Measurements from ENCODE around the gene MCU.
"Not testable (repeated sequence)": the region's sequence is repeated elsewhere in the genome, so short reads cannot be mapped to it uniquely, and the experiment has no call there.

The MCU gene

GRCh38 chr10:72688208-72688651, 3.7 kb upstream of the MCU start:
- DNase-seq = no peak

GRCh38 chr10:72689660-72690059, 2.3 kb upstream of the MCU start:
- DNase-seq = no peak

GRCh38 chr10:72690071-72690755, 1.7 kb upstream of the MCU start:
- DNase-seq = no peak

GRCh38 chr10:72691470-72691862, 477 bp upstream of the MCU start:
- DNase-seq = no peak

- DNase-seq = no peak
Observed at GRCh38 chr10:72692744-72692993, 726 bp downstream of the MCU start.

GRCh38 chr10:72692994-72693781, 1.2 kb downstream of the MCU start:
- DNase-seq = peak; percentile 10

GRCh38 chr10:72694476-72695369, 2.8 kb downstream of the MCU start:
- no peak for DNase-seq

GRCh38 chr10:72695496-72695895, 3.6 kb downstream of the MCU start:
- no peak for DNase-seq

- no peak for DNase-seq
Observed at GRCh38 chr10:72697716-72698115, 5.8 kb downstream of the MCU start.

GRCh38 chr10:72702465-72702864, 10.5 kb downstream of the MCU start:
- DNase-seq = not testable (repeated sequence)

GRCh38 chr10:72702868-72703581, 11.1 kb downstream of the MCU start:
- no peak for DNase-seq

GRCh38 chr10:72704117-72704516, 12.2 kb downstream of the MCU start:
- no peak for DNase-seq

GRCh38 chr10:72709041-72709440, 17.1 kb downstream of the MCU start:
- DNase-seq = no peak

- DNase-seq = no peak
Observed at GRCh38 chr10:72712136-72712535, 20.2 kb downstream of the MCU start.

- DNase-seq = no peak
Observed at GRCh38 chr10:72719941-72720592, 28.1 kb downstream of the MCU start.

GRCh38 chr10:72720814-72721660, 29.1 kb downstream of the MCU start:
- no peak for DNase-seq

GRCh38 chr10:72727130-72727529, 35.2 kb downstream of the MCU start:
- no peak for DNase-seq

- no peak for DNase-seq
Observed at GRCh38 chr10:72728462-72728861, 36.5 kb downstream of the MCU start.

- DNase-seq = no peak
Observed at GRCh38 chr10:72729528-72729927, 37.6 kb downstream of the MCU start.

GRCh38 chr10:72730479-72730878, 38.5 kb downstream of the MCU start:
- DNase-seq = no peak

- DNase-seq = no peak
Observed at GRCh38 chr10:72731916-72732419, 40.0 kb downstream of the MCU start.

All from activated gamma-delta T cell treated with Interleukin-2 at 50 U/mL for 16 hours (primary cell).